Karpas-422 (cell line): ENCODE measurements around the gene FAM240B. TPM values are rescaled to one million over a fixed set of nuclear protein-coding genes. Genes with fewer than 3 reads are reported as not detected.

Experiments
- DNase-seq: peaks from one replicate; pipeline ENCODE4 v3.0.0-alpha.2; 2015
- H2AFZ ChIP-seq: fragments of 200-600 bp; sonication (generic); 2 replicates; pipeline ENCODE4 v1.6.1; 2014; ENCODE audit warnings: antibody characterized with exemption, low read length, mixed read lengths
- H3K27ac ChIP-seq: fragments of 200-600 bp; sonication (generic); 2 replicates; pipeline ENCODE4 v1.5.1; 2014; ENCODE audit warnings: mild to moderate bottlenecking, low read length, moderate library complexity
- H3K27me3 ChIP-seq: fragments of 200-600 bp; sonication (generic); 2 replicates; pipeline ENCODE4 v1.6.1; 2014; ENCODE audit warnings: low read length, mixed read lengths
- H3K36me3 ChIP-seq: fragments of 200-600 bp; sonication (generic); 2 replicates; pipeline ENCODE4 v1.6.1; 2014; ENCODE audit warnings: low read length, mixed read lengths; ENCODE audit not compliant: insufficient read depth
- H3K4me1 ChIP-seq: fragments of 200-600 bp; sonication (generic); 2 replicates; pipeline ENCODE4 v1.6.1; 2014; ENCODE audit warnings: mild to moderate bottlenecking, low read length, mixed read lengths
- H3K4me2 ChIP-seq: fragments of 200-600 bp; sonication (generic); 2 replicates; pipeline ENCODE4 v1.6.1; 2014; ENCODE audit warnings: low read length, low read depth, mild to moderate bottlenecking; ENCODE audit not compliant: poor library complexity, severe bottlenecking
- H3K4me3 ChIP-seq: fragments of 200-600 bp; sonication (generic); 2 replicates; pipeline ENCODE4 v1.5.1; 2014; ENCODE audit warnings: mild to moderate bottlenecking, antibody characterized with exemption, low read length, mixed read lengths
- H3K79me2 ChIP-seq: fragments of 200-600 bp; sonication (generic); 2 replicates; pipeline ENCODE4 v1.6.1; 2014; ENCODE audit warnings: mild to moderate bottlenecking, low read length, mixed read lengths
- H3K9ac ChIP-seq: fragments of 200-600 bp; sonication (generic); 2 replicates; pipeline ENCODE4 v1.6.0; 2014; ENCODE audit warnings: low read length
- H3K9me2 ChIP-seq: fragments of 200-600 bp; sonication (generic), shearing (Covaris generic); replicated peaks from 2 replicates; pipeline ENCODE4 v1.6.0; 2014; ENCODE audit warnings: mild to moderate bottlenecking, low read length, moderate library complexity; ENCODE audit not compliant: insufficient read depth
- H3K9me3 ChIP-seq: fragments of 300-700, 200-600 bp; sonication (generic); 2 replicates; pipeline ENCODE4 v1.6.1; 2014; ENCODE audit warnings: low read length, mixed read lengths
- H4K20me1 ChIP-seq: fragments of 200-600 bp; sonication (generic); 2 replicates; pipeline ENCODE4 v1.6.1; 2014; ENCODE audit warnings: mild to moderate bottlenecking, antibody characterized with exemption, low read length, low read depth; ENCODE audit not compliant: insufficient read depth
- total RNA-seq: library from RNA; depleted of rRNA; stranded (reverse); fragments of >200 nt; shearing (Covaris generic); gene quantifications from 2 replicates; pipeline ENCODE4 v1.2.3, GENCODE V29; 2014; ENCODE audit warnings: low replicate concordance; rRNA removed

FAM240B gene
- not detected in 2 replicates for total RNA-seq

GRCh38 chr9:38720083-38720745 lies at the start of gene FAM240B:
TSS of gene FAM240B (minus strand) at chr9:38720133. CDS start at chr9:38703999, 16,134 bp downstream.
- Histone ChIP-seq H3K36me3 (no peaks in the 10 kb centered on the region), H3K9me3 (no peaks in the 10 kb centered on the region), H3K4me1 (no peaks in the 10 kb centered on the region), H3K9ac (no peak within 1 kb of the TSS), H3K27ac (no peak within 1 kb of the TSS), H3K4me2 (no peak within 1 kb of the TSS), H3K79me2 (no peaks in the 10 kb centered on the region), H3K4me3 (no peak within 1 kb of the TSS), H3K27me3 (no peaks in the 10 kb centered on the region), H2AFZ (no peak within 1 kb of the TSS), H4K20me1 (no peaks in the 10 kb centered on the region), H3K9me2 (no peaks in the 10 kb centered on the region)
- no peak for DNase-seq

DNA sequence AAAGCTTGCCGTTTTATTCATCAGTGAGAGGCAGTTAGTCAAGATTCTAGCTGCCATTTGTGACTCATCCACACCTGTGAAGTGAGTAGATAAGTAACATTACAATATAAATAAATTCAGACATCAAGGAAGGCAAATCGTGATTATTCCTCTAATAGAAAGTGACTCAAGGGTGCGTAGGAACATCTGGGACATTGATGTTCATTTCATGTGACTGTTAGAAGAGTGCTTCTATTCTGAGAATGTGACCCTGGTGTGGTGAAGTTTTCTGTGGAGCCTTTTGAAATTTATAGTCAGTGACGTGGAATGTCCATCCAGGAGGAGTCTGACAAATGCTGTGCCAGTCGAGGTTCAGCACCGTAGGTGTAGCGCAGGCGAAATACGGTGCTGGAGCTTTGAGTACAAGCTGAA lies 48.4 kb upstream of the FAM240B start:
- no peaks in the 10 kb centered on the region for H3K79me2 ChIP-seq
- no peak overlapping the region for H3K4me2 ChIP-seq
- H3K9me2 ChIP-seq = no peaks in the 10 kb centered on the region
- no peaks in the 10 kb centered on the region for H3K36me3 ChIP-seq
- H3K27me3 ChIP-seq = no peaks in the 10 kb centered on the region
- no peak for DNase-seq
- no peaks in the 10 kb centered on the region for H3K9me3 ChIP-seq
- no peak overlapping the region for H3K4me3 ChIP-seq
- no peak overlapping the region for H3K27ac ChIP-seq
- no peak overlapping the region for H3K9ac ChIP-seq
- H4K20me1 ChIP-seq = no peaks in the 10 kb centered on the region
- H3K4me1 ChIP-seq = no peaks in the 10 kb centered on the region
- no peak overlapping the region for H2AFZ ChIP-seq

DNA sequence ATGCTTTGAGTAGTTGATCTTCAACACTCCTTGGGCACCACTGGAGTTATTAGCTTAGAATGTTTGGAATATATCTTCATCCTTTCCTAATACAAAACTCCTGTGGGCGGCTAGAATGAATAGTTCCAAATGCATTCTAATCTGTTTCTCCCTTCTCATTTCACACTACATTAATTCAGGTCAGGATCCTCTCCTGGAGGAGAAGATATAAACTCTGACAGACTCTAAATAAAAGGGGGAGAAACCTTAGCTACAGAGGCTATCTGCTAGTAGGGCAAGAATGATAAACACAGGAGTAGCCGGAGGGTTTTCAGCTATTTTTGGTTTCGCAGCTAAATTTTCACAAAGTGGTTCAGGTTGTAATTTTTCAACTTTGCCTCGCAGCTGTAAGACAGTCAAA lies 45.2 kb upstream of the FAM240B start:
- no peak overlapping the region for H3K4me2 ChIP-seq
- no peak overlapping the region for H2AFZ ChIP-seq
- no peaks in the 10 kb centered on the region for H3K36me3 ChIP-seq
- DNase-seq = no peak
- H3K27ac ChIP-seq = no peak overlapping the region
- H3K4me3 ChIP-seq = no peak overlapping the region
- H4K20me1 ChIP-seq = no peaks in the 10 kb centered on the region
- no peak overlapping the region for H3K9ac ChIP-seq
- H3K4me1 ChIP-seq = no peaks in the 10 kb centered on the region
- H3K79me2 ChIP-seq = no peaks in the 10 kb centered on the region
- no peaks in the 10 kb centered on the region for H3K9me3 ChIP-seq
- no peaks in the 10 kb centered on the region for H3K27me3 ChIP-seq
- no peaks in the 10 kb centered on the region for H3K9me2 ChIP-seq

GRCh38 chr9:38761999-38762398 lies 42.1 kb upstream of the FAM240B start:
- Histone ChIP-seq H3K27me3 (no peaks in the 10 kb centered on the region), H3K36me3 (no peaks in the 10 kb centered on the region), H2AFZ (no peak overlapping the region)

GRCh38 chr9:38761339-38761738 lies 41.4 kb upstream of the FAM240B start:
- no peak for DNase-seq
- Histone ChIP-seq H3K9me2 (no peaks in the 10 kb centered on the region), H3K36me3 (no peaks in the 10 kb centered on the region), H3K79me2 (no peaks in the 10 kb centered on the region), H3K4me2 (no peak overlapping the region), H3K27ac (no peak overlapping the region), H3K9me3 (no peaks in the 10 kb centered on the region), H3K9ac (no peak overlapping the region), H4K20me1 (no peaks in the 10 kb centered on the region), H3K27me3 (no peaks in the 10 kb centered on the region), H3K4me1 (no peaks in the 10 kb centered on the region), H2AFZ (no peak overlapping the region), H3K4me3 (no peak overlapping the region)

More at GRCh38 chr9:38761999-38762398, 42.1 kb upstream of the FAM240B start:
- H3K4me3 ChIP-seq = no peak overlapping the region
- H4K20me1 ChIP-seq = no peaks in the 10 kb centered on the region
- H3K9me2 ChIP-seq = no peaks in the 10 kb centered on the region
- H3K4me2 ChIP-seq = no peak overlapping the region
- H3K27ac ChIP-seq = no peak overlapping the region
- H3K79me2 ChIP-seq = no peaks in the 10 kb centered on the region
- no peak overlapping the region for H3K9ac ChIP-seq
- H3K9me3 ChIP-seq = no peaks in the 10 kb centered on the region
- no peaks in the 10 kb centered on the region for H3K4me1 ChIP-seq
- DNase-seq = no peak

DNA sequence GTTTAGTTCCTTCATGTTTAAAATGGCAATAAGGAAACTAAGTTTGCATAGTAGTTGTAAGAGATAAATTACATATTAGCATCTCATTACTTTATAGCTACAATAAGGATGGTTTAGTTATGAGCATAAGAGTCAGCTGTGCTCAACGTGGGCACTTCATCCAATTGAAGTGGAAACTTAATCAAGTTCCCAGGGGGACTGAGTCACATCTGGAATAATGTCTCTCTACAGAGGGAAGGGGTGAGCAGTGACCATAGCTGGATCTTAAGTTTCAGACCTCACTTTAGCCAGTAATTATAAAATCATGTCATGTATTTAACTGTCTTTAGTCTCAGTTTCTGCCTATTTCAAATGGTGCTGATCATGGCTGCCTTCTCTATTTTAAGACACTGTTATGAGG lies 36.8 kb upstream of the FAM240B start:
- Histone ChIP-seq H3K36me3 (no peaks in the 10 kb centered on the region), H3K27ac (no peak overlapping the region), H3K9ac (no peak overlapping the region), H3K4me1 (no peaks in the 10 kb centered on the region), H3K4me2 (no peak overlapping the region), H3K79me2 (no peaks in the 10 kb centered on the region), H3K27me3 (no peaks in the 10 kb centered on the region), H3K9me2 (no peaks in the 10 kb centered on the region), H3K9me3 (no peaks in the 10 kb centered on the region), H4K20me1 (no peaks in the 10 kb centered on the region), H3K4me3 (no peak overlapping the region), H2AFZ (no peak overlapping the region)
- DNase-seq = no peak

- Histone ChIP-seq H3K9ac (no peak overlapping the region), H3K27me3 (no peaks in the 10 kb centered on the region), H3K27ac (no peak overlapping the region), H3K9me2 (no peaks in the 10 kb centered on the region), H3K4me1 (no peaks in the 10 kb centered on the region), H3K4me2 (no peak overlapping the region), H3K36me3 (no peaks in the 10 kb centered on the region), H3K4me3 (no peak overlapping the region), H3K9me3 (no peaks in the 10 kb centered on the region), H4K20me1 (no peaks in the 10 kb centered on the region), H2AFZ (no peak overlapping the region), H3K79me2 (no peaks in the 10 kb centered on the region)
- DNase-seq = no peak
Measured at GRCh38 chr9:38747941-38748340, 28.0 kb upstream of the FAM240B start.

DNA sequence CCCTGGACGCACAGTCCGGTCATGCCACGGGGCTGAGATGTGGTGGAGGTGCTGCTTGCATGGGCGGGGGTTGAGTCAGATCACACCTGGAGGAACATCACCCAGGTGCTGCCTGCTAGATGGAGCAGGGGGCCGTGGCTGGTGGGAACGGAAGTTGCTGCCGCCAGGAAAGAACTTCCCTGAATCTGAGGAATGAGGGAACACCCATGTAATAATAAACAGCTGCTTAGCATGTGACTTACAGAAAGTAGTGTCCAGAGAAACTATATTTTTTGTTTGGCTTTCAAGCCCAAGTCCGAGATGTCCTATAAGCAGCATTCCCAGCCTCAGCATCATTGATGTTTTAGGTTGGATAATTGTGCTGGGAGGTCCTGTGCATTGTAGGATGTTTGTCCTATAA lies 27.1 kb upstream of the FAM240B start:
- H3K36me3 ChIP-seq = no peaks in the 10 kb centered on the region
- DNase-seq = no peak
- H3K9me3 ChIP-seq = no peaks in the 10 kb centered on the region
- peaks cover 3% of the 10 kb centered on the region for H3K4me1 ChIP-seq
- no peaks in the 10 kb centered on the region for H3K79me2 ChIP-seq
- H3K4me3 ChIP-seq = no peak overlapping the region
- H2AFZ ChIP-seq = no peak overlapping the region
- no peaks in the 10 kb centered on the region for H4K20me1 ChIP-seq
- no peaks in the 10 kb centered on the region for H3K27me3 ChIP-seq
- no peak overlapping the region for H3K4me2 ChIP-seq
- H3K9ac ChIP-seq = no peak overlapping the region
- H3K27ac ChIP-seq = no peak overlapping the region
- no peaks in the 10 kb centered on the region for H3K9me2 ChIP-seq
